Panc1 (cell line): ENCODE data around the gene POLR1C. TPM values are rescaled to one million over a fixed set of nuclear protein-coding genes. Genes with fewer than 3 reads are reported as not detected.

Experiments
- ATAC-seq: fragments of 200-7000 bp; cut with Tn5 transposase; 2 replicates; pipeline ENCODE4 v1.9.1; 2020; ENCODE audit warnings: mild to moderate bottlenecking, moderate library complexity
- BruUV-seq: library from RNA; stranded (reverse); fragments of 400-500 nt; replicated peaks from 2 replicates; lab custom pipeline; 2021; lab: Mats Ljungman, UMichigan
- CTCF ChIA-PET: fragments of 300-600 bp; sonication (Branson Sonifier 250); formaldehyde crosslinking; loops from one replicate; lab custom pipeline; 2022; ENCODE audit warnings: antibody characterized with exemption; lab: Charles Lee
- POLR2A ChIA-PET: fragments of 300-600 bp; sonication (Branson Sonifier 250); formaldehyde crosslinking; loops from one replicate; lab custom pipeline; 2022; ENCODE audit warnings: antibody characterized with exemption; lab: Charles Lee
- DNase-seq: peaks from one replicate; pipeline ENCODE4 v3.0.0-alpha.2; 2010; ENCODE audit warnings: low read depth, low spot score
- H3K27ac ChIP-seq: 2 replicates; pipeline ENCODE4 v1.5.1; 2011; ENCODE audit warnings: mild to moderate bottlenecking, low read length, inconsistent platforms
- H3K27me3 ChIP-seq: fragments of 200-500 bp; sonication (Bioruptor generic); 2 replicates; pipeline ENCODE4 v1.6.0; 2014; ENCODE audit warnings: low read length, inconsistent platforms; ENCODE audit not compliant: control insufficient read depth, insufficient read depth
- H3K36me3 ChIP-seq: fragments of 200-500 bp; sonication (Bioruptor generic); 2 replicates; pipeline ENCODE4 v1.5.1; 2014; ENCODE audit warnings: inconsistent platforms, mild to moderate bottlenecking, low read length, moderate library complexity; ENCODE audit not compliant: control insufficient read depth, insufficient read depth
- H3K4me1 ChIP-seq: 2 replicates; pipeline ENCODE4 v1.5.1; 2011; ENCODE audit warnings: inconsistent platforms, mild to moderate bottlenecking, low read length, moderate library complexity; ENCODE audit not compliant: control insufficient read depth, insufficient read depth
- H3K4me3 ChIP-seq, 2 experiments: 2 replicates each; pipeline ENCODE4 v1.5.1; 2011 to 2012; ENCODE audit warnings: low read depth in 2 of 2, low read length in 2 of 2, mild to moderate bottlenecking in 2 of 2, inconsistent platforms in 1 of 2, moderate library complexity in 1 of 2
- H3K9me3 ChIP-seq: fragments of 200-500 bp; sonication (Bioruptor generic); 2 replicates; pipeline ENCODE4 v1.5.1; 2014; ENCODE audit warnings: low read depth, mild to moderate bottlenecking, inconsistent platforms, low read length, moderate library complexity; ENCODE audit not compliant: control insufficient read depth, insufficient read depth
- CTCF ChIP-seq: fragments of 450-650 bp; IDR thresholded peaks from 2 replicates; pipeline ENCODE4 v1.5.1; 2017; ENCODE audit warnings: mild to moderate bottlenecking
- POLR2AphosphoS5 ChIP-seq: IDR thresholded peaks from 2 replicates; pipeline ENCODE4 v1.6.1; 2012; ENCODE audit warnings: mild to moderate bottlenecking, low read depth, low read length, moderate library complexity
- SIN3A ChIP-seq: IDR thresholded peaks from 2 replicates; pipeline ENCODE4 v1.6.1; 2012; ENCODE audit warnings: low read depth, mild to moderate bottlenecking, low read length, moderate library complexity, borderline replicate concordance; ENCODE audit not compliant: insufficient read depth
- TCF7L2 ChIP-seq: IDR thresholded peaks from 2 replicates; pipeline ENCODE4 v1.6.1; 2011; ENCODE audit warnings: mild to moderate bottlenecking, low read depth, low read length, inconsistent platforms
- in situ Hi-C: cut with HindIII; loops from 2 replicates; pipeline ENCODE4 v1.10.0; 2016; ENCODE audit warnings: low sequenced_read_pairs, low pct_unique_long_range_greater_than_20kb
- intact Hi-C: fragments of 100-400 bp; cut with micrococcal nuclease; formaldehyde crosslinking; loops from one replicate; pipeline ENCODE4 v1.10.0; 2022; ENCODE audit not compliant: unreplicated experiment
- total RNA-seq: library from RNA; stranded (reverse); gene quantifications from one replicate; pipeline ENCODE4 v1.2.1, GENCODE V29; 2021; ENCODE audit not compliant: unreplicated experiment
- TF ChIP-seq, protein P1 (sequence below), 2 experiments: IDR thresholded peaks; 2 replicates each; pipeline ENCODE4 v1.6.1; 2011 to 2012; ENCODE audit warnings: low read depth in 2 of 2, control low read depth in 1 of 2, low read length in 1 of 2, mild to moderate bottlenecking in 1 of 2, moderate library complexity in 1 of 2; ENCODE audit not compliant: insufficient read depth in 1 of 2

The POLR1C gene
- total RNA-seq, 1 experiment from 2014 or later = 65.1 TPM

GRCh38 chr6:43481591-43482236, 35.2 kb upstream of the POLR1C start:
- no peaks in the 10 kb centered on the region for H3K27me3 ChIP-seq
- no peak overlapping the region for H3K4me3 ChIP-seq
- DNase-seq = no peak
- in situ Hi-C loops (no loop called here), intact Hi-C loops (no loop called here)
- H3K27ac ChIP-seq = no peak overlapping the region
- H3K9me3 ChIP-seq = no peaks in the 10 kb centered on the region
- H3K36me3 ChIP-seq = no peaks in the 10 kb centered on the region
- TF ChIP-seq CTCF (no peak), POLR2AphosphoS5 (no peak), TCF7L2 (no peak), SIN3A (no peak)
- TF ChIP-seq, protein P1, sequence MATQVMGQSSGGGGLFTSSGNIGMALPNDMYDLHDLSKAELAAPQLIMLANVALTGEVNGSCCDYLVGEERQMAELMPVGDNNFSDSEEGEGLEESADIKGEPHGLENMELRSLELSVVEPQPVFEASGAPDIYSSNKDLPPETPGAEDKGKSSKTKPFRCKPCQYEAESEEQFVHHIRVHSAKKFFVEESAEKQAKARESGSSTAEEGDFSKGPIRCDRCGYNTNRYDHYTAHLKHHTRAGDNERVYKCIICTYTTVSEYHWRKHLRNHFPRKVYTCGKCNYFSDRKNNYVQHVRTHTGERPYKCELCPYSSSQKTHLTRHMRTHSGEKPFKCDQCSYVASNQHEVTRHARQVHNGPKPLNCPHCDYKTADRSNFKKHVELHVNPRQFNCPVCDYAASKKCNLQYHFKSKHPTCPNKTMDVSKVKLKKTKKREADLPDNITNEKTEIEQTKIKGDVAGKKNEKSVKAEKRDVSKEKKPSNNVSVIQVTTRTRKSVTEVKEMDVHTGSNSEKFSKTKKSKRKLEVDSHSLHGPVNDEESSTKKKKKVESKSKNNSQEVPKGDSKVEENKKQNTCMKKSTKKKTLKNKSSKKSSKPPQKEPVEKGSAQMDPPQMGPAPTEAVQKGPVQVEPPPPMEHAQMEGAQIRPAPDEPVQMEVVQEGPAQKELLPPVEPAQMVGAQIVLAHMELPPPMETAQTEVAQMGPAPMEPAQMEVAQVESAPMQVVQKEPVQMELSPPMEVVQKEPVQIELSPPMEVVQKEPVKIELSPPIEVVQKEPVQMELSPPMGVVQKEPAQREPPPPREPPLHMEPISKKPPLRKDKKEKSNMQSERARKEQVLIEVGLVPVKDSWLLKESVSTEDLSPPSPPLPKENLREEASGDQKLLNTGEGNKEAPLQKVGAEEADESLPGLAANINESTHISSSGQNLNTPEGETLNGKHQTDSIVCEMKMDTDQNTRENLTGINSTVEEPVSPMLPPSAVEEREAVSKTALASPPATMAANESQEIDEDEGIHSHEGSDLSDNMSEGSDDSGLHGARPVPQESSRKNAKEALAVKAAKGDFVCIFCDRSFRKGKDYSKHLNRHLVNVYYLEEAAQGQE (IDR thresholded peaks at IDR 0.05; ENCODE audit: insufficient read depth in 1 of 2, low read depth in 2 of 2, low read length in 1 of 2) = no peak
- peaks cover 13% of the 10 kb centered on the region for H3K4me1 ChIP-seq
- BruUV-seq = TSS peak; percentile 10
- ATAC-seq = no peak
- ChIA-PET CTCF (interaction anchor here (0.6 kb wide), 1 partner anchor 87 kb away, joined by 6 read pairs; no protein-coding TSS in a partner anchor), POLR2A (no interaction called here)

DNA sequence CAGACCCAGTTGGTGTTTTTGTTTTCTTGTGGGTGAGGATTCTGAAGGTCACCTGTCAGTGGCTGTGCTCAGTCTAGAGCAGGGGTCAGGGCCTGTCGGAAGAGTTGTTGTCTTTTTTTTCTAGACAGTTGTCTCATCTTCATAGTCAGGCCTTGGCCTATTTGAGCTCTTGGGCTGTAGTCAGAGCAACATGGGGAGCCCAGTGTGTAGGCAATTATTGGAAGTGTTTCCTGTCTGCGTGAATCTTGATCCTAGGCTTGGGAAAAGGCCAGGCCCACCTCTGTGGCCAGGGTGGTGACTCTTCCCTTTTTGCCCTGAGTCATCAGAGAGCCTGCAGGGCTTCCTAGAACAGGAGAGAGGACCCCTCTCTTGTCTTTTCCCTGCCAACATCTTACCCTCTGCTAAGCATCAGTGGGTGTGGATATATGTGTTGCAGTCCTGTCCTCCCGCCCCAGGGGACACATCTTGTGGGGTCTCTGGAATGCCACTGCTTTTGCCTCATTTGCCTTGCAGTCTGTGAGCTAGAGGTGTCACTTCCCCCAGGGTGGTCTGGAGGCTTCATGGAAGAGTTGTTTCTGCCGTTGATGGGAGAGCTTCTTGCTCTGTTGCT, 28.1 kb upstream of the POLR1C start:
- no TSS peak for BruUV-seq
- H3K9me3 ChIP-seq = no peaks in the 10 kb centered on the region
- no peaks in the 10 kb centered on the region for H3K27me3 ChIP-seq
- ATAC-seq (no peak), DNase-seq (no peak)
- peaks cover 3% of the 10 kb centered on the region; the same call in 1 of the 2 replicates for H3K4me1 ChIP-seq
- CTCF ChIA-PET = no interaction called here
- POLR2A ChIA-PET = no interaction called here
- H3K4me3 ChIP-seq = no peak overlapping the region
- no peaks in the 10 kb centered on the region for H3K36me3 ChIP-seq
- TF ChIP-seq POLR2AphosphoS5 = no peak
- TF ChIP-seq TCF7L2 = no peak
- TF ChIP-seq SIN3A = no peak
- in situ Hi-C loops = no loop called here
- no peak overlapping the region for H3K27ac ChIP-seq
- intact Hi-C loops = no loop called here
